HG03060 (cell line): ENCODE measurements around the gene MEST.
"Not testable (repeated sequence)": the region's sequence is repeated elsewhere in the genome, so short reads cannot be mapped to it uniquely, and the experiment has no call there.

Experiments used
- ATAC-seq: cut with Tn5 transposase; IDR thresholded peaks from one replicate; pipeline ENCODE4 v1.9.1; 2021; ENCODE audit warnings: low read depth, moderate number of reproducible peaks; ENCODE audit not compliant: unreplicated experiment

MEST gene

GRCh38 chr7:130515315-130516040 is 23.6 kb downstream of the MEST start:
- no peak for ATAC-seq

- no peak for ATAC-seq
Measured at GRCh38 chr7:130521258-130521951, 29.5 kb downstream of the MEST start.

GRCh38 chr7:130523519-130524125 is 31.7 kb downstream of the MEST start:
- not testable (repeated sequence) for ATAC-seq

GRCh38 chr7:130524628-130525027 is 32.7 kb downstream of the MEST start:
- ATAC-seq, result no peak

- ATAC-seq, result not testable (repeated sequence)
Measured at GRCh38 chr7:130527752-130528355, 36.0 kb downstream of the MEST start.

GRCh38 chr7:130529417-130529816 is 37.5 kb downstream of the MEST start:
- no peak for ATAC-seq

GRCh38 chr7:130537894-130538293 is 46.0 kb downstream of the MEST start:
- ATAC-seq, result not testable (repeated sequence)

- ATAC-seq, result not testable (repeated sequence)
Measured at GRCh38 chr7:130541287-130541686, 49.4 kb downstream of the MEST start.

GRCh38 chr7:130542297-130542696 is 50.4 kb downstream of the MEST start:
- not testable (repeated sequence) for ATAC-seq

GRCh38 chr7:130543487-130544010 is 51.7 kb downstream of the MEST start:
- ATAC-seq, result no peak

GRCh38 chr7:130544356-130544755 is 52.5 kb downstream of the MEST start:
- ATAC-seq, result no peak

- no peak for ATAC-seq
Measured at GRCh38 chr7:130553398-130554029, 61.6 kb downstream of the MEST start.

GRCh38 chr7:130554481-130554880 is 62.6 kb downstream of the MEST start:
- no peak for ATAC-seq
